ENCODE results near the gene STOX2.

GRCh38 chr4:183986291-183986970 lies 81.3 kb downstream of the STOX2 start:
- TF ChIP-seq POLR2A (IDR thresholded peaks at IDR 0.05) (no peak), CTCF (IDR thresholded peaks at IDR 0.05) (no peak)

Data from Peyer's patch (tissue), 4 donors.